Kidney (tissue), 14 donors: ENCODE data around the gene C8G. TPM values are rescaled to one million over a fixed set of nuclear protein-coding genes. Genes with fewer than 3 reads are reported as not detected.

Source experiments
- DNase-seq, 5 donors: peaks; one replicate each; pipeline ENCODE4 v3.0.0-alpha.2; 2013 to 2020
- FAIRE-seq: peaks from 2 replicates; lab custom pipeline; 2012; peaks lifted over from hg19 to GRCh38; lab: Jason Lieb, UNC
- H3K27ac ChIP-seq, 2 donors: one replicate each; pipeline ENCODE4 v1.7.0; 2013; ENCODE audit warnings: low read depth in 2 of 2, low read length in 2 of 2, inconsistent platforms in 1 of 2
- H3K27me3 ChIP-seq: one replicate; pipeline ENCODE4 v1.7.1; 2013; ENCODE audit warnings: low read length, inconsistent platforms; ENCODE audit not compliant: control insufficient read depth, insufficient read depth
- H3K36me3 ChIP-seq, 3 donors: one replicate each; pipeline versions ENCODE4 v1.7.0 to v1.7.1; 2013; ENCODE audit warnings: low read length in 3 of 3, control low read depth in 1 of 3, inconsistent platforms in 1 of 3; ENCODE audit not compliant: insufficient read depth in 3 of 3, control insufficient read depth in 2 of 3
- H3K4me1 ChIP-seq, 3 donors: one replicate each; pipeline versions ENCODE4 v1.7.0 to v1.7.1; 2013; ENCODE audit warnings: low read length in 3 of 3, inconsistent platforms in 1 of 3, low read depth in 1 of 3; ENCODE audit not compliant: control insufficient read depth in 2 of 3, insufficient read depth in 2 of 3
- H3K4me3 ChIP-seq, 3 donors: one replicate each; pipeline versions ENCODE4 v1.7.0 to v1.8.1; 2013; ENCODE audit warnings: low read length in 3 of 3, control low read depth in 1 of 3, inconsistent platforms in 1 of 3
- H3K9ac ChIP-seq, 3 donors: one replicate each; pipeline versions ENCODE4 v1.7.0 to v1.7.1; 2013; ENCODE audit warnings: low read length in 3 of 3, control low read depth in 1 of 3, inconsistent platforms in 1 of 3
- H3K9me3 ChIP-seq, 3 donors: one replicate each; pipeline versions ENCODE4 v1.7.0 to v1.7.1; 2013; ENCODE audit warnings: low read length in 3 of 3, control low read depth in 1 of 3, inconsistent platforms in 1 of 3; ENCODE audit not compliant: control insufficient read depth in 2 of 3, insufficient read depth in 1 of 3
- CTCF ChIP-seq: IDR thresholded peaks from 3 replicates; pipeline ENCODE4 v1.5.1; 2012; ENCODE audit warnings: mild to moderate bottlenecking, moderate library complexity, borderline replicate concordance; ENCODE audit not compliant: insufficient read depth; ENCODE audit errors: extremely low read depth
- intact Hi-C: fragments of 100-400 bp; cut with DNase I; formaldehyde crosslinking; loops from one replicate; pipeline ENCODE4 v1.11.1; 2022
- polyA plus RNA-seq: library from polyadenylated mRNA; stranded (reverse); fragments of 350-450 nt; fragmentation: Illumina TruSeq; extraction: RNeasy Lipid Tissue Mini Kit (QIAGEN cat#74804); gene quantifications from one replicate; pipeline ENCODE4 v1.2.3, GENCODE V29; 2014; ENCODE audit warnings: low read depth, low replicate concordance; ENCODE audit not compliant: insufficient read depth
- total RNA-seq: library from RNA; stranded (reverse); fragmentation: NEBNext Ultra II Directional; extraction: Animal tissue kit (Norgen Biotek cat#: 25700); gene quantifications from one replicate; pipeline ENCODE4 v1.2.1, GENCODE V29; 2021
- donor health status: control.
- donor health status: control.
- donor health status: control.
- donor health status: control.
- donor health status: control.
- donor health status: DM: yes; HTN: yes; CAD: no.
- donor health status: Normal renal cell carcinoma (clear cell type).

Gene C8G
- total and polyA plus RNA-seq, 2 donors from 2014 or later = 1.9 to 2.1 TPM

DNA sequence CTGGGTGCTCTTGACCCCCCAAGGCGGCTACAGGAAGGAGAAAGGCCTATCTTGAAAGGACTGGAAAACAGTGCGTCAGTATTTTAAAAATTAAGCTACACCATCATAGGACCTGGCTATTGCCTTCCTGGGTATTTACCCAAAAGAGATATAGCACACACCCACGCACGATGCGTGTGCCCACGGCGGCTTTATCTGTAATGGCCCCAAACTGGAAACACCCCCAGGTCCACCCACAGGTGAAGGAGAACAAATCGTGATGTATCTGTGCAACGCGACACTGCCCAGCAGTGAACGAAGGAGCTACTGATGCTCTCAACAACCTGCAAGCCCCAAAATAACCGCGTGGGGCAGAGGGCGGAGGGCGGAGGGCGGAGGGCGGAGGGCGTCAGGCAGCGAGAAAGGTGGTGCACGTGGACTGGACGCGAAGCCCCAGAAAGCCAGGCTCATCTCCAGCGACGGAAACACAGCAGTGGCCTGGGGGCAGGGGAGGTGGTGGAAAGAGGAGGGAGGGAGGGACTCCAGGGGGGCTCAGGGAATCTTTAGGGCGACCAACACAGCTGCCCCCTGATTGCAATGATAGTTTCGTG, 19.9 kb downstream of the C8G start:
- Histone ChIP-seq H3K27ac (no peak overlapping the region), H3K4me3 (no peak overlapping the region), H3K9ac (no peak overlapping the region), H3K9me3 (no peaks in the 10 kb centered on the region), H3K36me3 (no peaks in the 10 kb centered on the region), H3K27me3 (no peaks in the 10 kb centered on the region), H3K4me1 (peaks cover 0 to 3% (median 0%) of the 10 kb centered on the region in 3 donors)
- DNase-seq = no peak
- intact Hi-C loops = no loop called here
- no peak for FAIRE-seq
- no peak for TF ChIP-seq CTCF

DNA sequence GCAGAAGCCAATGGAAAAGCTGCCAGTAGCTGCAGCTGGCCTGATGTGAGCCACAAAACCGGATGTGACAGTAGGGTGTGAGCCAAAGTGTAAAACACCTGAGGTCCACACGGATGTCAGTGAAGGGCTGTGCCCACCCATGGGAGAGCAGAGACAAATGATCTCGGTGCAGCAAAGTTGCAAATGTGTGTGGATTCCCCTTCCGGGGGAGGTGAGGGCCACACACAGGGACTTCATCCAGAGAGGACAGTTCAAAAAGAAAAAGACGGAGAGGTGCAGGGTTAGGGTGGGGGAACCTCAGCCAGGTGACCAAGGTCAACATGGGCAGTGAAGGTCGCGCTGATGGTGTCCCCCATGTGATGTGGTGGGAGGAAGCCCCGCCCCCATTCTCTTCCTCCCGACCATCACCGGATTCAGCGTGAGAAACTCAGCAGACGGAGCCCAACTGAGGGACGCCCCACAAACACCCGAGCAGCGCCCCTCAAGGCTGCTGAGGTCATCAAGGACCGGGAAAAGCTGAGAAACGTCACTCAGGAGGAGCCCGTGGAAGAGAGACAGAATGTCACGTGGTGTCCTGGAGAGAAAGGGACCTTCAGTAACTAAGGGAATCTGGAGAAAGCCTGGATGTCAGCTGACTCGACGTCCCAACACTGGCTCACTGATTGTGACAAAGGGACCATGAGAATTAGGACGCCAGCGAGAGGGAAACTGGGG, 20.9 kb downstream of the C8G start:
- TF ChIP-seq CTCF = no peak
- H3K9me3 ChIP-seq = no peaks in the 10 kb centered on the region
- peaks cover 0 to 3% (median 0%) of the 10 kb centered on the region in 3 donors for H3K4me1 ChIP-seq
- FAIRE-seq (no peak), DNase-seq (peak in 1 of 5 donors; percentile 43)
- no peak overlapping the region for H3K9ac ChIP-seq
- no peak overlapping the region for H3K27ac ChIP-seq
- no peak overlapping the region for H3K4me3 ChIP-seq
- no peaks in the 10 kb centered on the region for H3K36me3 ChIP-seq
- intact Hi-C loops = no loop called here
- no peaks in the 10 kb centered on the region for H3K27me3 ChIP-seq

DNA sequence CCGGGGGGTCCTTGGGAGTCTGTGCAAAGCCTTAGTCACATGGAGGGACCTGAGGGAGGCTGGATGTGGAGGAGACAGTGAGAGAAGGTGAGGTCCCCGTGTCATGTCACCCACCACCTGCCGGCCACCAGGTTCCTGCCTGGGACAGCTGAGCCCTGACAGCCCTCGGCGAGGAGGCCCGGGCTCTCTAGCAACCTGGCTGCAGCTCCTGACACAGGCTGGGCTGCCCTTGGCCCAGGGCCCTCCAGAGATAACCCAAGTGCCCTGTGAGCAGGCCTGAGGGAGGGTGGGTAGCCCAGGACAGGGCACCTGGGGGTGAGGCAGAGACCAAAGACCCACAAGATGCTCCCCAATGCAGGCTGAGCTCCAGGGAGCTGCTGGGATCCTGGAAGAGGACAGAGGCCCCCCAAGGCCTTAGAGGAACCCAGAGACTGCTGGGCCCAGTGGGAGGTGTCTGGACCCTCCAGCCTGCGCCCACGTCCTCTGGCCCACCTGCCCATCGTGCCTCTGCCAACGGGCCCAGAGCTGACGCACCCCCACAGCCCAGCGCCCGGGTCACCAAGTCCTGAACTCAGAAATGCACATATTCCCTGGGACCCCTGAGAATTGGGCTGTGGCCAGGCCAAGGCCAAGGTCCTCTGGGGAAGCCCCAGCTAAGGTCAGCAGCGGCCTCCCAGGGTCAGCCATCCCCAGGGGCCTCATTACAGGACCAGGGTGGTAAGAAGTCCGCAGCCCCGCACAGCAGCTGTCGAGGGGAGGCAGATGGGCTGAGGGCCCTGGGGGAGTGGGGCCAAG, 23.5 kb downstream of the C8G start:
- Histone ChIP-seq H3K4me1 (peaks cover 0 to 3% (median 0%) of the 10 kb centered on the region in 3 donors), H3K27me3 (no peaks in the 10 kb centered on the region), H3K9me3 (no peaks in the 10 kb centered on the region), H3K27ac (no peak overlapping the region), H3K4me3 (no peak overlapping the region), H3K36me3 (no peaks in the 10 kb centered on the region), H3K9ac (no peak overlapping the region)
- DNase-seq (no peak), FAIRE-seq (no peak)
- intact Hi-C loops = no loop called here
- no peak for TF ChIP-seq CTCF
